Measurements from ENCODE around the gene FAM200C. TPM values are rescaled to one million over a fixed set of nuclear protein-coding genes. Genes with fewer than 3 reads are reported as not detected.
A peak's percentile ranks its signal among the peaks of the same experiment; 100 is the strongest.

FAM200C gene
- total RNA-seq, 1 donor from 2014 or later = 6.5 TPM

DNA sequence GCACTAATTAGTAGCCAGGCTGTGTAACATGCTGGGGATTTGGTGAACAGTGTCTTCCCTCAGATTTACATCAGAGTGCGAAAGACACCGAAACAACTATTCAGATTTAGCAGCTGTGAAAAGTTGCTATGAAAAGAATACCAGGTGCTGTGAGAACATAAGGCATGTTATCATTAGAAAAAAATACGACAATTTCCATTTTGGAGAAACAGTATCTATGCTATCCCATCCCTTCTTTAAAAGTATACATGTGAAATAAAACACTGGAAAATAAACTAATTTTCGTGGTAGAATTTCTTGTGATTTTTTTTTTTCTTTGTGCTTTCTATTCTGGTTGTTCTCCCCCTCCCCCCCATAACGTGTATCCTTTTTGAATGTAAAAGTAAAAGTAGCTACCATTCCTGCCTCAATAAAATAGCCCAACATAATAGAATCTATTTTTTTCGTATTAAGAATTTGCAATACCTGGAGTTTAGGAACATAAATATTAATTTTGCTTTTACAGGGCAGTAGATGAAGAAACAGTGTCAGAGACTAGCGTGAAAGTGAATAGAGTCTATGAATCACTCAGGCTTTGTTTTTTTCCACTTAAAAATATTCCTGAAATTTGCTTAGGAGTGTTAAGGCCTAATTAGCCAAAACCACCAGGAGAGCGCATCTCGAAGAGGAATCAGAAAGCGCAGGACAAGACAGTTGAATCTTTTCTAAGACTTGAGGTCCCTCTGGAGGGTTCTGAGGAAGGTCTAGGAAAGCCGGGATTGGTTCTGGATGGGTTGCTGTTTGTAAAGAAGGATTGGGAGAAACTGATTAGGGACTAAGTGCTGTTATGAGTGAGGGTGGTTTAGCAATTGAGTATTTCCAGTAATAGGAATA, 19.8 kb upstream of the FAM200C start:
- peak overlapping the region; percentile 99 for H3K4me3 Mint-ChIP-seq (ENCODE audit: low read depth)
- H3K27me3 Mint-ChIP-seq = no peaks in the 10 kb centered on the region
- peak overlapping the region; percentile 99 for H3K27ac Mint-ChIP-seq
- no peaks in the 10 kb centered on the region for H3K9me3 Mint-ChIP-seq (ENCODE audit: low read depth)
- peaks cover 31% of the 10 kb centered on the region for H3K4me1 Mint-ChIP-seq (ENCODE audit: low read depth)
- no peak for DNase-seq (ENCODE audit: low spot score, unreplicated experiment)
- H3K36me3 Mint-ChIP-seq (ENCODE audit: insufficient read depth) = peaks cover 4% of the 10 kb centered on the region
- TF ChIP-seq, protein P1, sequence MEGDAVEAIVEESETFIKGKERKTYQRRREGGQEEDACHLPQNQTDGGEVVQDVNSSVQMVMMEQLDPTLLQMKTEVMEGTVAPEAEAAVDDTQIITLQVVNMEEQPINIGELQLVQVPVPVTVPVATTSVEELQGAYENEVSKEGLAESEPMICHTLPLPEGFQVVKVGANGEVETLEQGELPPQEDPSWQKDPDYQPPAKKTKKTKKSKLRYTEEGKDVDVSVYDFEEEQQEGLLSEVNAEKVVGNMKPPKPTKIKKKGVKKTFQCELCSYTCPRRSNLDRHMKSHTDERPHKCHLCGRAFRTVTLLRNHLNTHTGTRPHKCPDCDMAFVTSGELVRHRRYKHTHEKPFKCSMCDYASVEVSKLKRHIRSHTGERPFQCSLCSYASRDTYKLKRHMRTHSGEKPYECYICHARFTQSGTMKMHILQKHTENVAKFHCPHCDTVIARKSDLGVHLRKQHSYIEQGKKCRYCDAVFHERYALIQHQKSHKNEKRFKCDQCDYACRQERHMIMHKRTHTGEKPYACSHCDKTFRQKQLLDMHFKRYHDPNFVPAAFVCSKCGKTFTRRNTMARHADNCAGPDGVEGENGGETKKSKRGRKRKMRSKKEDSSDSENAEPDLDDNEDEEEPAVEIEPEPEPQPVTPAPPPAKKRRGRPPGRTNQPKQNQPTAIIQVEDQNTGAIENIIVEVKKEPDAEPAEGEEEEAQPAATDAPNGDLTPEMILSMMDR (IDR thresholded peaks at IDR 0.05; ENCODE audit: unreplicated experiment) = no peak

DNA sequence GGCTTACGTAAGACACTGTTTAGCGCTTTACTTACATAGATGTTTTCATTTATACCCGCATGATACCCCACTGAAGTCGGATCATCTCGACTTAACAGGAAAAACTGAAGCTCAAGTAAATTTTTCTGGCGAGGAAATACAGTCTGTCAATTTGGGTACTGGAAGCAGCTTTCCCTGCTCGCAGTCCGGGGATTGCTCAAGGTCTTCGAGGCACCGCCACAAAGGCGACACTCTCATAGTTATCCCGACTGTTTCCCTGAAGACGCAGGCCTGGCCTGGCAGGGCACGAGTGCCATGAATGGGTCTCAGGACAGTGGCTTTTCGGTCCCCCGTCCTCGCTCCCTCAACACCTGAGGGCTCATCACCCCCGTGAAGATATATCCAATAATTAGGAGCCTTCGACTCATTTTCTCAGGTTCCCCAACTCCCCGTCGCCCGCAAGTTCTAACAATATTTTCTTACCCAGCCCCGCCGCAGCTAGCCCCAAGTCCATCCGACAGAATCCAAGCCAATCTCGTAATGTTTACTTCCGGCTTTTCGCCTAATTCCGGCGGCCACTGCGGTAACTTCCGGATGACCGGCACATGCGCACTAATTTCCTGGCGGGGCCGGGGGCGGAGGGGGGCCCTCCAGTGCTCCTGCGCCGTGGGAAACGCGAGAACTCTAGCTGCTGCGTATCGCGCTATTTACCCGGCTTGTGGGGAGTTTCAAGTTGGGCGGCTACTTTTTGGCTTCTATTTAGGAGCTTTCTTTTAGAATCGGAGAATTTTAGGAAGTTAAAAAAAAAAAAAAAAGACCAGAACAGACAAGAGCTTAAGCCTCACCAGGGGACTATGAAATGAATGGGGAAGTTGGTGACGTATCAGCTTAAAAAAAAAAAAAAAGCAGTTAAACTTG, 19.0 kb upstream of the FAM200C start, which contains the start of gene SLU7:
TSS of gene SLU7 (minus strand) at position 521 of the 897 bp plus-strand sequence. CDS start 3,787 bp downstream, outside the sequence.
- DNase-seq (ENCODE audit: low spot score, unreplicated experiment) = peak; percentile 89
- TF ChIP-seq, protein P1 (IDR thresholded peaks at IDR 0.05; ENCODE audit: unreplicated experiment) = no peak
- Mint-ChIP-seq H3K9me3 (ENCODE audit: low read depth) (no peaks in the 10 kb centered on the region), H3K4me1 (ENCODE audit: low read depth) (peaks cover 30% of the 10 kb centered on the region), H3K27me3 (no peaks in the 10 kb centered on the region), H3K27ac (peak within 1 kb of the TSS; percentile 99), H3K4me3 (ENCODE audit: low read depth) (peak within 1 kb of the TSS; percentile 99), H3K36me3 (ENCODE audit: insufficient read depth) (peaks cover 4% of the 10 kb centered on the region)

DNA sequence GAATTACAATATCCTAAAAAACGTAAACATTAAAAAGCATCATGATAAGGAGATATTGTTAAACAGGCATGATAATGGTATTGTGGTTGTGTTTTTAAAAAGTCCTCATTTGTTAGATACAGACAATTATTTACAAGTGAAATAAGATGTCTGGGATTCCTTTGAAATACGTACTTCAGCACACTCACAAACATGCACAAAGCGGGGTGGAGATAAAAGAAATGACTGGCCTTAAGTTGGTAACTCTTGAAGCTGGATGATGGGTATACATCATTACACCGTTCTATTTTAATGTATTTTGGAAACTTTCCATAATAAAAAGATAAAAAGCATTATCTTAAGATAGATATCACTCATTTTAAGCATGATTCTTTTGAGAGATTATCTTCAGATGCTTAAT, 1.0 kb downstream of the FAM200C start:
- Mint-ChIP-seq H3K9me3 (ENCODE audit: low read depth) (no peaks in the 10 kb centered on the region), H3K27me3 (no peaks in the 10 kb centered on the region), H3K4me3 (ENCODE audit: low read depth) (peak overlapping the region; percentile 90), H3K36me3 (ENCODE audit: insufficient read depth) (peaks cover 5% of the 10 kb centered on the region), H3K27ac (peak overlapping the region; percentile 53), H3K4me1 (ENCODE audit: low read depth) (peaks cover 12% of the 10 kb centered on the region)
- TF ChIP-seq, protein P1 (IDR thresholded peaks at IDR 0.05; ENCODE audit: unreplicated experiment) = no peak
- no peak for DNase-seq (ENCODE audit: low spot score, unreplicated experiment)

DNA sequence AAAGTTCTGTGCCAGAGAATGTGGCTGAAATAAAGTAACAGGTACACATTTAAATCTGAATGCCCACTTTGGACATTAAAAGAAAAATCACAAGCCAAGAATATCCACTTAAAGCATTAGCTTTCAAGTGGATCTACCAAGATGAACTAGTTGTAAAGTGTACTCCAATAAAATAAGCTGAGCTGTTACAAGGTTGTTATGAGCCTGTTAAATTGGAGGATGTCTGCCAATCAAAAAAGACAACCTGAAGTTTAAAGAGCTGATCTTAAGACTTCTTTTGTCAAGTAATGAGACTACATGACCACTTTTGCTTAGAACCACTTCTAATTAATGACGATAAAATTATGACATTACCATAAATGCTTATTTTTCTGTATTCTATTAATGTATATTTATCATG, 2.4 kb downstream of the FAM200C start:
- H3K4me1 Mint-ChIP-seq (ENCODE audit: low read depth) = peaks cover 12% of the 10 kb centered on the region
- no peak for DNase-seq (ENCODE audit: low spot score, unreplicated experiment)
- TF ChIP-seq, protein P1 (IDR thresholded peaks at IDR 0.05; ENCODE audit: unreplicated experiment) = no peak
- no peaks in the 10 kb centered on the region for H3K27me3 Mint-ChIP-seq
- no peak overlapping the region for H3K27ac Mint-ChIP-seq
- no peaks in the 10 kb centered on the region for H3K9me3 Mint-ChIP-seq (ENCODE audit: low read depth)
- H3K4me3 Mint-ChIP-seq (ENCODE audit: low read depth) = peak overlapping the region; percentile 9
- H3K36me3 Mint-ChIP-seq (ENCODE audit: insufficient read depth) = no peaks in the 10 kb centered on the region

DNA sequence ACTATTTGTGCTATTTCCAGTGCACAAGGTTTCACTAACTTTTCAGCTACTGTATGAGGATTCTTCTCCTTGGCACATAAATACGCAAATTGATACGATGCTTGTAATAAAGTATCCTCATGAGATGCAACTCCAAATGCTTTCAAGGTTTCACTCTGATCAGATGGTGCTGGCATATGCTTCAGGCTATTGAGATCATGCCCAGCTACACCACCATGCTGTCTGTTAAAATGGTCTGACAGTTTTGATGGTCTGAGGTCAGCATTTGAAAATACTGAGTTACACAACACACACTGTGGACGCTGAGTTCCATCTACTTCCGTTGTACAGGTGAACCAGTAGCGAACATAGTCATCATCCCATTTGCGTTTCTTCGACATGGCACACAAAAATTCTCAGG, 4.7 kb downstream of the FAM200C start:
- Mint-ChIP-seq H3K4me1 (ENCODE audit: low read depth) (peaks cover 11% of the 10 kb centered on the region), H3K4me3 (ENCODE audit: low read depth) (no peak overlapping the region), H3K27me3 (no peaks in the 10 kb centered on the region), H3K36me3 (ENCODE audit: insufficient read depth) (no peaks in the 10 kb centered on the region), H3K9me3 (ENCODE audit: low read depth) (no peaks in the 10 kb centered on the region), H3K27ac (no peak overlapping the region)
- TF ChIP-seq, protein P1 (IDR thresholded peaks at IDR 0.05; ENCODE audit: unreplicated experiment) = no peak
- no peak for DNase-seq (ENCODE audit: low spot score, unreplicated experiment)
